Upper lobe of right lung (tissue), 1 donor: ENCODE data around the gene CNDP1. TPM values are rescaled to one million over a fixed set of nuclear protein-coding genes. Genes with fewer than 3 reads are reported as not detected.

ENCODE experiments used
- ATAC-seq: fragments of 200-7000 bp; cut with Tn5 transposase; one replicate; pipeline ENCODE4 v1.9.1; 2020; ENCODE audit warnings: mild to moderate bottlenecking, moderate library complexity
- DNase-seq: peaks from one replicate; pipeline ENCODE4 v3.0.0-alpha.2; 2020
- H3K27ac ChIP-seq: fragments of 200-600 bp; one replicate; pipeline ENCODE4 v1.8.0; 2022
- H3K27me3 ChIP-seq: fragments of 200-600 bp; one replicate; pipeline ENCODE4 v1.8.0; 2022; ENCODE audit warnings: mild to moderate bottlenecking
- H3K36me3 ChIP-seq: fragments of 200-600 bp; one replicate; pipeline ENCODE4 v1.8.0; 2022
- H3K4me1 ChIP-seq: fragments of 200-600 bp; one replicate; pipeline ENCODE4 v1.8.0; 2022
- H3K4me3 ChIP-seq: fragments of 200-600 bp; one replicate; pipeline ENCODE4 v1.8.0; 2022; ENCODE audit warnings: mild to moderate bottlenecking
- H3K9me3 ChIP-seq: fragments of 200-600 bp; one replicate; pipeline ENCODE4 v1.8.0; 2022
- CTCF ChIP-seq: fragments of 200-600 bp; IDR thresholded peaks from one replicate; pipeline ENCODE4 v1.8.0; 2022; ENCODE audit warnings: antibody characterized with exemption
- intact Hi-C: fragments of 100-400 bp; cut with DNase I; formaldehyde crosslinking; loops from one replicate; pipeline ENCODE4 v1.11.0; 2022
- total RNA-seq: library from RNA; stranded (reverse); fragmentation: NEBNext Ultra II Directional; extraction: Animal tissue kit (Norgen Biotek cat#: 25700); gene quantifications from one replicate; pipeline ENCODE4 v1.2.1, GENCODE V29; 2021
- donor health status: DM: no; HTN: yes; CAD: no; lungs with severe emphysema.

CNDP1 gene
- total RNA-seq, 1 donor from 2014 or later, result not detected

GRCh38 chr18:74616494-74616893 lies 82.2 kb downstream of the CNDP1 start:
- Histone ChIP-seq H3K27ac (no peak overlapping the region), H3K4me1 (no peaks in the 10 kb centered on the region), H3K27me3 (no peaks in the 10 kb centered on the region), H3K4me3 (no peak overlapping the region), H3K9me3 (no peaks in the 10 kb centered on the region), H3K36me3 (no peaks in the 10 kb centered on the region)
- ATAC-seq (no peak), DNase-seq (no peak)
- intact Hi-C loops, result no loop called here
- no peak for TF ChIP-seq CTCF

- Histone ChIP-seq H3K36me3 (no peaks in the 10 kb centered on the region), H3K9me3 (no peaks in the 10 kb centered on the region), H3K27me3 (no peaks in the 10 kb centered on the region), H3K4me3 (no peak overlapping the region), H3K4me1 (no peaks in the 10 kb centered on the region), H3K27ac (no peak overlapping the region)
- no peak for TF ChIP-seq CTCF
- intact Hi-C loops, result no loop called here
- no peak for DNase-seq
- ATAC-seq, result no peak
Measured at GRCh38 chr18:74617486-74617885, 83.2 kb downstream of the CNDP1 start.

GRCh38 chr18:74622072-74622471 lies 87.8 kb downstream of the CNDP1 start:
- Histone ChIP-seq H3K9me3 (no peaks in the 10 kb centered on the region), H3K27me3 (no peaks in the 10 kb centered on the region), H3K36me3 (no peaks in the 10 kb centered on the region), H3K27ac (no peak overlapping the region), H3K4me1 (no peaks in the 10 kb centered on the region), H3K4me3 (no peak overlapping the region)
- DNase-seq (no peak), ATAC-seq (no peak)
- no peak for TF ChIP-seq CTCF
- intact Hi-C loops, result no loop called here

GRCh38 chr18:74623047-74623816 lies 88.9 kb downstream of the CNDP1 start:
- no peak overlapping the region for H3K4me3 ChIP-seq
- H3K27me3 ChIP-seq, result no peaks in the 10 kb centered on the region
- DNase-seq (no peak), ATAC-seq (peak; percentile 16)
- peak; percentile 38 for TF ChIP-seq CTCF
- H3K27ac ChIP-seq, result no peak overlapping the region
- intact Hi-C loops, result no loop called here
- H3K9me3 ChIP-seq, result no peaks in the 10 kb centered on the region
- H3K4me1 ChIP-seq, result no peaks in the 10 kb centered on the region
- H3K36me3 ChIP-seq, result no peaks in the 10 kb centered on the region

GRCh38 chr18:74624466-74624865 lies 90.2 kb downstream of the CNDP1 start:
- H3K4me3 ChIP-seq, result no peak overlapping the region
- DNase-seq, result no peak
- intact Hi-C loops, result no loop called here
- H3K9me3 ChIP-seq, result no peaks in the 10 kb centered on the region
- H3K4me1 ChIP-seq, result no peaks in the 10 kb centered on the region
- no peak overlapping the region for H3K27ac ChIP-seq
- ATAC-seq, result no peak
- TF ChIP-seq CTCF, result no peak
- no peaks in the 10 kb centered on the region for H3K36me3 ChIP-seq
- no peaks in the 10 kb centered on the region for H3K27me3 ChIP-seq
